BE2C (cell line): Measurements from ENCODE around the gene NAT14.

ENCODE experiments used
- DNase-seq: peaks from one replicate; pipeline ENCODE4 v3.0.0-alpha.2; 2020
- H3K27me3 ChIP-seq: fragments of 250-450 bp; sonication (Bioruptor Pico); 2 replicates; pipeline ENCODE4 v1.5.1; 2020; ENCODE audit warnings: mild to moderate bottlenecking
- H3K36me3 ChIP-seq: fragments of 250-450 bp; sonication (Bioruptor Pico); 2 replicates; pipeline ENCODE4 v1.5.1; 2020; ENCODE audit warnings: mild to moderate bottlenecking
- H3K4me1 ChIP-seq: fragments of 250-450 bp; sonication (Bioruptor Pico); 2 replicates; pipeline ENCODE4 v1.5.1; 2020
- H3K4me3 ChIP-seq: 2 replicates; pipeline ENCODE4 v1.5.1; 2011; ENCODE audit warnings: low read depth, low read length
- H3K9me3 ChIP-seq: fragments of 250-450 bp; sonication (Bioruptor Pico); 2 replicates; pipeline ENCODE4 v1.5.1; 2020
- TF ChIP-seq, protein P1 (sequence below): IDR thresholded peaks from 2 replicates; pipeline ENCODE4 v1.5.1; 2012; ENCODE audit warnings: mild to moderate bottlenecking, low read depth, low read length

Gene NAT14

DNA sequence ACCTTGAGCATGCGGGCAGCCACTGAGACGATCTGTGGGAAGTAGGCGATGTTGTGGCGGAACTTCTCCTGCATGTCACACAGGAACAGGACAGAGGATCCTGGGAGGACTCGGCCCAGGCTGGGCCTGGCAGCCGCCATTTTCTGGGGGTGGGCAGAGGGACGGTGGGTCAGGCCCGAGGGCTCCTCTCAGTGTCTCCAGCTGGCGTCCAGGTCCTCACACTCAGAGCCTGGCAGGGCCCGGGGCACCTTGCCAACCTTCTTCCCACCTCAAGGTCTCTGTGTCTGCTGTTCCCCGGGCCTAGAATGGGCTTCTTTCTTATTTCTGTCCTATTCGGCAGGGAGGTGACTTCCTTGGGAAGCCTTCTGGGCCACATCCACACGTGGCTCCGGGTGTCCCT lies 28.6 kb upstream of the NAT14 start:
- TF ChIP-seq, protein P1, sequence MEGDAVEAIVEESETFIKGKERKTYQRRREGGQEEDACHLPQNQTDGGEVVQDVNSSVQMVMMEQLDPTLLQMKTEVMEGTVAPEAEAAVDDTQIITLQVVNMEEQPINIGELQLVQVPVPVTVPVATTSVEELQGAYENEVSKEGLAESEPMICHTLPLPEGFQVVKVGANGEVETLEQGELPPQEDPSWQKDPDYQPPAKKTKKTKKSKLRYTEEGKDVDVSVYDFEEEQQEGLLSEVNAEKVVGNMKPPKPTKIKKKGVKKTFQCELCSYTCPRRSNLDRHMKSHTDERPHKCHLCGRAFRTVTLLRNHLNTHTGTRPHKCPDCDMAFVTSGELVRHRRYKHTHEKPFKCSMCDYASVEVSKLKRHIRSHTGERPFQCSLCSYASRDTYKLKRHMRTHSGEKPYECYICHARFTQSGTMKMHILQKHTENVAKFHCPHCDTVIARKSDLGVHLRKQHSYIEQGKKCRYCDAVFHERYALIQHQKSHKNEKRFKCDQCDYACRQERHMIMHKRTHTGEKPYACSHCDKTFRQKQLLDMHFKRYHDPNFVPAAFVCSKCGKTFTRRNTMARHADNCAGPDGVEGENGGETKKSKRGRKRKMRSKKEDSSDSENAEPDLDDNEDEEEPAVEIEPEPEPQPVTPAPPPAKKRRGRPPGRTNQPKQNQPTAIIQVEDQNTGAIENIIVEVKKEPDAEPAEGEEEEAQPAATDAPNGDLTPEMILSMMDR, result no peak
- H3K4me3 ChIP-seq, result no peak overlapping the region
- DNase-seq, result no peak
- peaks cover 10% of the 10 kb centered on the region for H3K4me1 ChIP-seq
- H3K27me3 ChIP-seq, result peaks cover 11% of the 10 kb centered on the region
- peaks cover 3% of the 10 kb centered on the region; the same call in 1 of the 2 replicates for H3K36me3 ChIP-seq
- H3K9me3 ChIP-seq, result no peaks in the 10 kb centered on the region

DNA sequence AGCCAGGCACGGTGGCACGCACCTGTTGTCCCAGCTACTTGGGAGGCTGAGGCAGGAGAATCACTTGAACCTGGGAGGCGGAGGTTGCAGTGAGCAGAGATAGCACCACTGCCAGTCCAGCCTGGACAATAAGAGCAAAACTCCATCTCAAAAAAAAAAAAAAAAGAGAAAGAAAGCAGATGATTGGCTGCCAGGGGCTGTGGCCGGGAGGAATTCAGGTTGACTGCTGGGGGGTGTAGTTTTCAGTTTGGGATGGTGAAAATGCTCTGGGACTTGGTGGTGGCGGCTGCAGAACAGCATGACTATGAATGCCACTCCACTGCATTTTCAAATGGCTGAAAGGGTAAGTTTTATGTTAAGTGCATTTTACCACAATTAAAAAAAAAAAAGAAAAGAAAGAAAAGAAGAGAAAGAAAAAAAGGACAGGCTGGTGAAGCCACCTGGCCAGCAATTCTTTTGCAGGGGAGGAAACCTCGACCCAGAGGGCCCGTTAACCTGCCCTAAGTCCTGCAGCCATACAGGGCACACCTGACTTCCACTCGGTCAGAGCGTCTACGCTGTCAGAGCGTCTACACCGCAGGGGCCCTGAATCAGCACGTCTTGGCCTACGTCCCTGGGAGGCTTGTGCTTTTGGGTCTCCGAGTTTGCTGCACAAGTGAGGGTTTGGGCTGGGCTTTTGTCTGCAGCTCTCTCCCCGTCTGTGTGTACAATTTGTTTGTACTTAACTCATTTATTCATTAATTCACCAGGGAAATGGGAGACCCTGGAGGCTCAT lies 27.1 kb upstream of the NAT14 start:
- no peak for DNase-seq
- Histone ChIP-seq H3K9me3 (no peaks in the 10 kb centered on the region), H3K4me1 (peaks cover 10% of the 10 kb centered on the region), H3K36me3 (peaks cover 3% of the 10 kb centered on the region; the same call in 1 of the 2 replicates), H3K4me3 (no peak overlapping the region), H3K27me3 (no peaks in the 10 kb centered on the region)
- TF ChIP-seq, protein P1, result no peak

- H3K4me1 ChIP-seq, result peaks cover 10% of the 10 kb centered on the region
- H3K36me3 ChIP-seq, result peaks cover 3% of the 10 kb centered on the region; the same call in 1 of the 2 replicates
- no peaks in the 10 kb centered on the region for H3K27me3 ChIP-seq
- no peak for DNase-seq
- TF ChIP-seq, protein P1, result no peak
- peak overlapping the region; percentile 79 for H3K4me3 ChIP-seq
- H3K9me3 ChIP-seq, result no peaks in the 10 kb centered on the region
Observed at GRCh38 chr19:55459551-55459949, 25.4 kb upstream of the NAT14 start.

GRCh38 chr19:55459950-55460657 lies 24.9 kb upstream of the NAT14 start:
- TF ChIP-seq, protein P1, result no peak
- Histone ChIP-seq H3K27me3 (no peaks in the 10 kb centered on the region), H3K4me1 (peaks cover 10% of the 10 kb centered on the region), H3K9me3 (no peaks in the 10 kb centered on the region), H3K36me3 (peaks cover 2% of the 10 kb centered on the region; the same call in 1 of the 2 replicates), H3K4me3 (peak overlapping the region; percentile 79)
- DNase-seq, result no peak

DNA sequence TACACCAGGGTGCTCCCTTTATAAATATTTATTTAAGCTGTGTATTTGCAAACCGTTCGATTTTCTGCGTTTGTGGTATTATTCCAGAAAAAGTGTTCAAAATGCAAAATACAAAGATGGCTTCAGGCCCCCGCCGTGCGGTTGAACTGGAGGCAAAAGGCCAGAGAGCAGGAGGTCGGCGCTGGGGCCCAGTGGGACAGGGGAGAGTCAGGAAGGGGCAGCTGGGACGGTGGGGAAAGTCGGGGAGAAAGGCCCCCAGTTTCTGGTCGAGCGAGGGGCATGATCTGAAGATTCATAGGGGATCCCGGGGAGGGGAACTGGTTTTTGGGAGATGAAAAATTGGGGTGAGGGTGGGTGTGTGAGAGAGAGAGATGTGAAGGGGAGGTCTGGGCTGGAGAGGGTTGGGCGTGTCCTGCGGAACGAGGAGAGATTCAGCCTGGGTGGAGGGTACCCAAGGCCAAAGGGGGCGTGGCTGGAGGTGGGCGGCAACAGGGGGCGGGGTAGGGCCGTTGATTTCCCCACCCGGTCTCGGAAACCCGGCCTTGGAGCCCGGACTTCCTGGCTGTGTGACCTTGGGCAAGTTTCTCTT lies 24.2 kb upstream of the NAT14 start:
- Histone ChIP-seq H3K4me1 (peaks cover 10% of the 10 kb centered on the region), H3K27me3 (no peaks in the 10 kb centered on the region), H3K9me3 (no peaks in the 10 kb centered on the region), H3K4me3 (peak overlapping the region; percentile 79), H3K36me3 (no peaks in the 10 kb centered on the region)
- TF ChIP-seq, protein P1, result no peak
- DNase-seq, result peak; percentile 93
